ENCODE results near the gene TBX20. TPM values are rescaled to one million over a fixed set of nuclear protein-coding genes. Genes with fewer than 3 reads are reported as not detected.

The TBX20 gene
- polyA plus RNA-seq, 3 donors = not detected

- Histone ChIP-seq H3K27me3 (ENCODE audit: control insufficient read depth in 2 of 2, insufficient read depth in 2 of 2, low read length in 2 of 2) (peaks cover 0 to 2% of the 10 kb centered on the region in 2 donors), H3K9ac (ENCODE audit: insufficient read depth, low read length, poor library complexity, severe bottlenecking) (no peak overlapping the region), H3K9me3 (replicated peaks in 1 of 2; ENCODE audit: control insufficient read depth in 1 of 2, insufficient read depth in 1 of 2, low read length in 2 of 2) (no peaks in the 10 kb centered on the region), H3K36me3 (replicated peaks in 1 of 2; ENCODE audit: control insufficient read depth in 1 of 2, insufficient read depth in 2 of 2, low read length in 2 of 2) (no peaks in the 10 kb centered on the region), H3K27ac (ENCODE audit: low read depth in 1 of 2, low read length in 2 of 2) (no peak overlapping the region), H3K4me2 (replicated peaks; ENCODE audit: extremely low read depth, low read length, poor library complexity, severe bottlenecking) (no peak overlapping the region), H3K4me3 (replicated peaks in 1 of 3; ENCODE audit: low read depth in 2 of 3, low read length in 3 of 3) (no peak overlapping the region), H2AFZ (ENCODE audit: insufficient read depth, low read depth, low read length, poor library complexity, severe bottlenecking) (no peak overlapping the region), H3K79me2 (ENCODE audit: insufficient read depth, low read length) (no peaks in the 10 kb centered on the region), H4K20me1 (ENCODE audit: insufficient read depth, low read length) (no peaks in the 10 kb centered on the region), H3K4me1 (ENCODE audit: control insufficient read depth in 1 of 2, insufficient read depth in 2 of 2, low read length in 2 of 2) (no peaks in the 10 kb centered on the region)
- Mint-ChIP-seq H3K9me3 (peaks cover 0 to 7% (median 4%) of the 10 kb centered on the region in 7 donors), H3K36me3 (no peaks in the 10 kb centered on the region), H3K4me1 (no peaks in the 10 kb centered on the region), H3K27ac (no peak overlapping the region), H3K27me3 (ENCODE audit: low read depth in 3 of 3) (peaks cover 0 to 5% (median 5%) of the 10 kb centered on the region in 3 donors), H3K4me3 (no peak overlapping the region)
- no peak for TF ChIP-seq CTCF (IDR thresholded peaks at IDR 0.05)
- intact Hi-C loops (cut with micrococcal nuclease) = no loop called here
- DNase-seq = no peak
- no CpG with 5 or more reads among the region's 1 CpG for WGBS (ENCODE audit: insufficient coverage)
Measured at GRCh38 chr7:35285799-35286198, 31.9 kb upstream of the TBX20 start.

DNA sequence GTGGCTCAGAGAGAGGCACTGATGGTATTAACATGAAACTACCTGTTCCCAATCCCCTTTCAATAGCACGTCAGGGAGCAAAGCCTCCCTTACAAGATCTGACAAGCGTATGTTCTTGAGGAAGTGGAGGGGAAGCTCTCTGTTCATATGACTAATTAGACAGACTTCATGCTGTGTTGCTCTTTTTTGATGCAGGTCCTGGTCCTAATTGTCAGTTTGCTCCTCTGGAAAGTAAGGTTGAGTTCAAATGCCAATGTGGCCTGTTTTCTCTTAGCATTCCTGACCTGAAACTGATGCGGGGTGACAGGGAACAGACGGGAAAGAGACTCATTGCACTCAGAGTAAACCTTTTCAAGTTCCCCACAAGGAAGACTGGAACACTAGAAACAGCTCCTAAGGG, 27.0 kb upstream of the TBX20 start:
- H3K36me3 ChIP-seq (replicated peaks in 1 of 2; ENCODE audit: control insufficient read depth in 1 of 2, insufficient read depth in 2 of 2, low read length in 2 of 2) = no peaks in the 10 kb centered on the region
- H3K4me2 ChIP-seq (replicated peaks; ENCODE audit: extremely low read depth, low read length, poor library complexity, severe bottlenecking) = no peak overlapping the region
- no peak overlapping the region for H3K4me3 ChIP-seq (replicated peaks in 1 of 3; ENCODE audit: low read depth in 2 of 3, low read length in 3 of 3)
- no peaks in the 10 kb centered on the region for H3K4me1 Mint-ChIP-seq
- H3K27me3 ChIP-seq (ENCODE audit: control insufficient read depth in 2 of 2, insufficient read depth in 2 of 2, low read length in 2 of 2) = no peaks in the 10 kb centered on the region
- H3K4me1 ChIP-seq (ENCODE audit: control insufficient read depth in 1 of 2, insufficient read depth in 2 of 2, low read length in 2 of 2) = no peaks in the 10 kb centered on the region
- no peak overlapping the region for H3K9ac ChIP-seq (ENCODE audit: insufficient read depth, low read length, poor library complexity, severe bottlenecking)
- no peaks in the 10 kb centered on the region for H3K9me3 Mint-ChIP-seq
- H3K79me2 ChIP-seq (ENCODE audit: insufficient read depth, low read length) = no peaks in the 10 kb centered on the region
- no peak overlapping the region for H2AFZ ChIP-seq (ENCODE audit: insufficient read depth, low read depth, low read length, poor library complexity, severe bottlenecking)
- 61% methylated on average over 2 of the region's 4 CpGs for WGBS (ENCODE audit: insufficient coverage)
- H4K20me1 ChIP-seq (ENCODE audit: insufficient read depth, low read length) = no peaks in the 10 kb centered on the region
- intact Hi-C loops (cut with micrococcal nuclease) = no loop called here
- H3K27ac Mint-ChIP-seq = no peak overlapping the region
- H3K4me3 Mint-ChIP-seq = no peak overlapping the region
- no peaks in the 10 kb centered on the region for H3K9me3 ChIP-seq (replicated peaks in 1 of 2; ENCODE audit: control insufficient read depth in 1 of 2, insufficient read depth in 1 of 2, low read length in 2 of 2)
- no peak for DNase-seq
- H3K27me3 Mint-ChIP-seq (ENCODE audit: low read depth in 3 of 3) = peaks cover 0 to 8% (median 5%) of the 10 kb centered on the region in 3 donors
- no peaks in the 10 kb centered on the region for H3K36me3 Mint-ChIP-seq
- no peak for TF ChIP-seq CTCF (IDR thresholded peaks at IDR 0.05)
- H3K27ac ChIP-seq (ENCODE audit: low read depth in 1 of 2, low read length in 2 of 2) = no peak overlapping the region

Data from CD14-positive monocyte (primary cell).